Sigmoid colon (tissue), 4 donors: ENCODE data around the gene ORMDL3.

ENCODE experiments used
- CTCF ChIP-seq, 4 experiments: fragments of 450-650 bp in 3 of 4; fragments of 200-600 bp in 1 of 4; IDR thresholded peaks; one replicate each; pipeline ENCODE4 v1.5.1; 2016 to 2019; ENCODE audit warnings: antibody characterized with exemption in 4 of 4, mild to moderate bottlenecking in 3 of 4, moderate library complexity in 2 of 4
- POLR2AphosphoS5 ChIP-seq, 4 donors: sonication (generic); formaldehyde crosslinking; IDR thresholded peaks; one replicate each; pipeline ENCODE4 v1.6.1; 2017; ENCODE audit warnings: antibody characterized with exemption in 4 of 4

GRCh38 chr17:39872751-39873150 is 54.6 kb downstream of the ORMDL3 start:
- TF ChIP-seq CTCF (IDR thresholded peaks at IDR 0.05) (no peak), POLR2AphosphoS5 (IDR thresholded peaks at IDR 0.05) (no peak)
